Gastrocnemius medialis (tissue), 4 donors: ENCODE measurements around the gene RSPH9. TPM values are rescaled to one million over a fixed set of nuclear protein-coding genes. Genes with fewer than 3 reads are reported as not detected.

Experiments
- ATAC-seq, 2 donors: fragments of 150-250 bp; one replicate each; pipeline ENCODE4 v1.9.1; 2016
- DNase-seq, 2 donors: peaks; one replicate each; pipeline ENCODE4 v3.0.0-alpha.2; 2019
- H3K27ac ChIP-seq, 4 donors: fragments of 200-600 bp; sonication (generic); 1 replicate in 1 of 4; 2 replicates in 3 of 4; pipeline ENCODE4 v1.5.1; 2016 to 2018; ENCODE audit warnings: mild to moderate bottlenecking in 2 of 4, moderate library complexity in 1 of 4
- H3K27me3 ChIP-seq, 3 donors: fragments of 200-600 bp; sonication (generic) in 2 of 3; 1 replicate in 1 of 3; 2 replicates in 2 of 3; pipeline versions ENCODE4 v1.5.1 to v1.6.0; 2016 to 2019; ENCODE audit warnings: mild to moderate bottlenecking in 1 of 3, moderate library complexity in 1 of 3
- H3K36me3 ChIP-seq, 2 donors: fragments of 200-600 bp; sonication (generic) in 1 of 2; one replicate each; pipeline ENCODE4 v1.5.1; 2017 to 2018
- H3K4me1 ChIP-seq, 2 donors: fragments of 200-600 bp; sonication (generic) in 1 of 2; one replicate each; pipeline ENCODE4 v1.5.1; 2016 to 2017; ENCODE audit warnings: mild to moderate bottlenecking in 2 of 2
- H3K4me3 ChIP-seq, 4 donors: fragments of 200-600 bp; sonication (generic) in 3 of 4; 1 replicate in 1 of 4; 2 replicates in 3 of 4; pipeline ENCODE4 v1.5.1; 2016 to 2019; ENCODE audit warnings: mild to moderate bottlenecking in 2 of 4
- H3K9me3 ChIP-seq, 3 donors: fragments of 200-600 bp; sonication (generic) in 2 of 3; 1 replicate in 1 of 3; 2 replicates in 2 of 3; pipeline ENCODE4 v1.5.1; 2016 to 2019
- CTCF ChIP-seq, 5 experiments: fragments of 450-650 bp in 3 of 5; fragments of 200-600 bp in 2 of 5; sonication (generic) in 2 of 5; IDR thresholded peaks in 4 of 5; conservative IDR thresholded peaks in 1 of 5; 1 replicate in 4 of 5; 2 replicates in 1 of 5; pipeline ENCODE4 v1.5.1; 2016 to 2019; ENCODE audit warnings: antibody characterized with exemption in 5 of 5, mild to moderate bottlenecking in 3 of 5, moderate library complexity in 3 of 5
- POLR2A ChIP-seq, 2 donors: fragments of 450-650 bp; IDR thresholded peaks; one replicate each; pipeline ENCODE4 v1.6.1; 2017; ENCODE audit warnings: antibody characterized with exemption in 2 of 2, mild to moderate bottlenecking in 2 of 2, moderate library complexity in 2 of 2
- in situ Hi-C, 4 donors: fragments of 200-750 bp; cut with MboI; loops; one replicate each; pipeline versions ENCODE4 v1.15.0 to v1.8.0; 2017; ENCODE audit warnings: low sequenced_read_pairs in 4 of 4
- intact Hi-C: fragments of 100-400 bp; cut with DNase I; formaldehyde crosslinking; loops from one replicate; pipeline ENCODE4 v1.15.1; 2023; ENCODE audit warnings: low total_unique reads
- total RNA-seq, 4 donors: library from RNA; depleted of rRNA; stranded (reverse); fragments of >200 nt; gene quantifications; one replicate each; pipeline versions ENCODE4 v1.1.0 to v1.2.3, GENCODE V29; 2016

The RSPH9 gene, protein sequence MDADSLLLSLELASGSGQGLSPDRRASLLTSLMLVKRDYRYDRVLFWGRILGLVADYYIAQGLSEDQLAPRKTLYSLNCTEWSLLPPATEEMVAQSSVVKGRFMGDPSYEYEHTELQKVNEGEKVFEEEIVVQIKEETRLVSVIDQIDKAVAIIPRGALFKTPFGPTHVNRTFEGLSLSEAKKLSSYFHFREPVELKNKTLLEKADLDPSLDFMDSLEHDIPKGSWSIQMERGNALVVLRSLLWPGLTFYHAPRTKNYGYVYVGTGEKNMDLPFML
- total RNA-seq, result under 1 TPM in 1 of 4 donors, not detected in 3; 0.09 TPM

DNA sequence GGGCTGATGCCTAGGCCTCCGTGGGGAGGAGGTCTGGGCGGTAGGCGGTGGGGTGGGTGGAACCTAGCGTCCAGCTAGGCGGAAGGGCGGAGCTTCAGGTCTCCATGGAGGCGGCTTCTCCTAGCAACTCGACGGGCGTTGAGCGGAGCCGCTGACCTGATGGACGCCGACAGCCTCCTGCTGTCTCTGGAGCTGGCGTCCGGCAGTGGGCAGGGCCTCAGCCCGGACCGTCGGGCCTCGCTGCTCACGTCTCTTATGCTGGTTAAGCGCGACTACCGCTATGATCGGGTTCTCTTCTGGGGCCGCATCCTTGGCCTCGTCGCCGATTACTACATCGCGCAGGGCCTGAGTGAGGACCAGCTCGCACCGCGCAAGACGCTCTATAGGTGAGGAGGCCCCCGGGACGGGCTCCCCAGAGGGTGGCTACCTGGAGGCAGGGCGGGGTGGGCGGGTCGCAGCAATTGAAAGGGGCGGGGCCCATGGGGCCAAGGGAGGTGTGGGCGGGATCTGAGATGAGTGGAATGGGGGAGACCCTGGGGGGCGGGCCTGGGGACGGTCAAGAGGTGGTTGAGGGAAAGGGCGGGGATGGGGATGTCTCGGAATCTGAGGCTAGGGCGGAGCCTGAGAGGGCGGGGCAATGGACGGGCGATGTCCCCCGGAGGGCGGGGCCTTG, at the start of gene RSPH9:
TSS of gene RSPH9 (plus strand) at position 97 of the 673 bp plus-strand sequence. CDS start at position 160, 63 bp downstream.
- H3K4me3 ChIP-seq, result peak within 1 kb of the TSS; percentile 48 to 63 (median 56)
- peak within 1 kb of the TSS; percentile 2 to 53 (median 26) for H3K27ac ChIP-seq
- no peak for TF ChIP-seq POLR2A (IDR thresholded peaks at IDR 0.05)
- TF ChIP-seq CTCF (IDR thresholded peaks at IDR 0.05 in 4 of 5, conservative IDR thresholded peaks at IDR 0.05 in 1 of 5), result no peak
- in situ Hi-C loops (no loop called here), intact Hi-C loops (no loop called here)
- H3K27me3 ChIP-seq, result no peaks in the 10 kb centered on the region
- peaks cover 0 to 28% of the 10 kb centered on the region in 2 donors for H3K36me3 ChIP-seq
- H3K9me3 ChIP-seq, result no peaks in the 10 kb centered on the region
- peaks cover 3 to 8% of the 10 kb centered on the region in 2 donors for H3K4me1 ChIP-seq
- DNase-seq (peak in 1 of 2 donors; percentile 38), ATAC-seq (peak; percentile 53 to 60)

DNA sequence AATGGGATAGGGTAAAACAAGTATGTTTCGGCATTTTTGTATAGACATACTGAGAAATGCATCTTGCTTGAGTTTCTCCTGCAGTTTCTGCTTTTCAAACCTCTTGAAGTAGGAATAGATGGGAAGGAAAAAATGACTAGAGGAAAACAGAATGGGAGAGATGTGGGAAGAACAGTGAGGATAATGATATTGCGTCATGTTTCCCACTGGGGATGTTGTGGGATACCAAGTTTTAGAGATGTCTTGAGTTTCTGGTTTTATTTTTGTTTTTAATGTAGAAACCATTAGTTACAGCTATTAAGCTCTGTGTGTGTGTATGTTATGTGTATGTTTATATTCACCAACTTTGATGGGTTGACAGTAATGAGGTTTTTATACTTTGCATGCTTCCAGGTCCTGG, 44.2 kb upstream of the RSPH9 start:
- ATAC-seq, result no peak
- peaks cover 0 to 53% of the 10 kb centered on the region in 2 donors for H3K36me3 ChIP-seq
- H3K9me3 ChIP-seq, result no peaks in the 10 kb centered on the region

DNA sequence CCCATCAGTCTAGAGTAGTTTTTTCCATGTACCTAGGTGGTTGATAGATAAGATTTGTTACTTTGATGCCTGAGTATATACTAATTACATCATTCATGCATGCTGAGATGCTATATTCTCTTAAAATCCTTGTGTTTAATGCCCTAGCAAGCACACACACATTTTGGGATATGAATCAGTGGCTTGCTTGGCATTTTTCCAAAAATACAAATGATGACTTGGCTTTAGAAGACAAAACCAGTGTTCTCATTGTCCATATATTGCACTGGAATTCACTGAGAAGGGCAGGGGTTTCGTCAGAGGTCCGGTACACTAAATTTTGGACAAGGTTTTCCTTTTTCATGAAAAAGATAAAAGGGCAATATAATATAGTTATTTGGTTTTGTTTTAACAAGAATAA, 40.7 kb upstream of the RSPH9 start:
- no peak for TF ChIP-seq CTCF (IDR thresholded peaks at IDR 0.05 in 4 of 5, conservative IDR thresholded peaks at IDR 0.05 in 1 of 5)
- in situ Hi-C loops, result loop anchor here in 1 of 4 donors (10.0 kb wide), 1 partner anchor 481 kb away; no protein-coding TSS in a partner anchor
- Histone ChIP-seq H3K9me3 (no peaks in the 10 kb centered on the region), H3K27ac (no peak overlapping the region), H3K4me1 (no peaks in the 10 kb centered on the region), H3K36me3 (peaks cover 0 to 58% of the 10 kb centered on the region in 2 donors), H3K27me3 (no peaks in the 10 kb centered on the region), H3K4me3 (no peak overlapping the region)
- intact Hi-C loops, result no loop called here
- no peak for ATAC-seq
- DNase-seq, result no peak

More for the DNA sequence above, 44.2 kb upstream of the RSPH9 start:
- in situ Hi-C loops, result loop anchor here in 1 of 4 donors (10.0 kb wide), 1 partner anchor 484 kb away; no protein-coding TSS in a partner anchor
- H3K27ac ChIP-seq, result no peak overlapping the region
- TF ChIP-seq CTCF (IDR thresholded peaks at IDR 0.05 in 4 of 5, conservative IDR thresholded peaks at IDR 0.05 in 1 of 5) (no peak), POLR2A (IDR thresholded peaks at IDR 0.05) (no peak)
- H3K4me3 ChIP-seq, result no peak overlapping the region
- no peaks in the 10 kb centered on the region for H3K4me1 ChIP-seq
- no peak for DNase-seq
- intact Hi-C loops, result no loop called here
- H3K27me3 ChIP-seq, result no peaks in the 10 kb centered on the region

GRCh38 chr6:43606019-43606418, 38.8 kb upstream of the RSPH9 start:
- H3K9me3 ChIP-seq, result no peaks in the 10 kb centered on the region
- ATAC-seq (no peak), DNase-seq (no peak)
- intact Hi-C loops (loop anchor here (5.0 kb wide), 1 partner anchor 471 kb away; no protein-coding TSS in a partner anchor), in situ Hi-C loops (loop anchor here in 1 of 4 donors (10.0 kb wide), 1 partner anchor 479 kb away; no protein-coding TSS in a partner anchor)
- no peaks in the 10 kb centered on the region for H3K4me1 ChIP-seq
- peaks cover under 1 to 62% of the 10 kb centered on the region in 2 donors for H3K36me3 ChIP-seq
- TF ChIP-seq CTCF (IDR thresholded peaks at IDR 0.05 in 4 of 5, conservative IDR thresholded peaks at IDR 0.05 in 1 of 5) (no peak), POLR2A (IDR thresholded peaks at IDR 0.05) (no peak)
- H3K27ac ChIP-seq, result no peak overlapping the region
- no peak overlapping the region for H3K4me3 ChIP-seq
- no peaks in the 10 kb centered on the region for H3K27me3 ChIP-seq
